ENCODE data around the gene HMX1.

Gene HMX1

GRCh38 chr4:8842614-8843013 is 29.0 kb downstream of the HMX1 start:
- DNase-seq (ENCODE audit: low read depth in 3 of 3) = no peak

- no peak for DNase-seq (ENCODE audit: low read depth in 3 of 3)
These were observed 29.9 kb downstream of the HMX1 start for GRCh38 chr4:8841678-8842268.

- no peak for DNase-seq (ENCODE audit: low read depth in 3 of 3)
These were observed 30.7 kb downstream of the HMX1 start for GRCh38 chr4:8840816-8841455.

DNA sequence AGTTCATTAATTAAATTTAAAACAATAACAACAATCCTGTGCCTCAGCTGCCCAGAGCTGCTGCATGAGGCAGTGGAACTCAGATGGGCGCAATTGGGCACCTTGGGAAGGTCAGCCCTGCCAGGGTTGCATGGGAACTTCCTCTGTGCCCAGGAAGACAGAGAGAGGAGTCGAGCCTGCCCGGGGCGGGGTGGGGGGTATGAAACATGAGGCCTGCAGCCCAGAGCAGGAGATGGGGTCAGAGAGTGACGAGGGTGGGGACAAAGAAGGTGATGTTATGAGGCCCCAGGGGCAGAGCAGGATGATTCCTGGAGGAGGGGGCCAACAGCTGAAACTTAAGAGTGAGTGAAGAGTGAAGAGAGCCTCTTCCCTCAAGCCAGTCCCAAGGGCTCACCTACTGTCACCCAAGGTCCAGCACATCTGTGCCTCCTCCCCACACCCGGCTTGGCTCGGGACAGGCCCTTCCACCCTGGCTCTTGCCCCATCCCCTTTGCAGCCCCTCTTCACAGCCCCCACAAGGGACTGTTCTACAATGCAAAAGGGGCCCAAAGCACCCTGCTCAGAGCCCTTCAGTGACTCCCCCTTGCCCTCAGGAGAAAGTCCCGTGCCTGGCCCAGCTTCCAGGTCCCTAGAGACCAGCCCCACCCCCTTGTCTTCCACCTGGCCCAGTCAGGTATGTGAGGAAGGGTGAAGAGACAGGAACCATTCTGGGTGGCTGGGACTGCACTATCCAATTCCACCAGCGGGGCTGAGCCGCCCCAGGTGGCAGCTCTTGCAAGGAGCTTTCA is 31.4 kb downstream of the HMX1 start:
- no peak for DNase-seq (ENCODE audit: low read depth in 3 of 3)

- DNase-seq (ENCODE audit: low read depth in 3 of 3) = no peak
These were observed 32.6 kb downstream of the HMX1 start for GRCh38 chr4:8838961-8839431.

DNA sequence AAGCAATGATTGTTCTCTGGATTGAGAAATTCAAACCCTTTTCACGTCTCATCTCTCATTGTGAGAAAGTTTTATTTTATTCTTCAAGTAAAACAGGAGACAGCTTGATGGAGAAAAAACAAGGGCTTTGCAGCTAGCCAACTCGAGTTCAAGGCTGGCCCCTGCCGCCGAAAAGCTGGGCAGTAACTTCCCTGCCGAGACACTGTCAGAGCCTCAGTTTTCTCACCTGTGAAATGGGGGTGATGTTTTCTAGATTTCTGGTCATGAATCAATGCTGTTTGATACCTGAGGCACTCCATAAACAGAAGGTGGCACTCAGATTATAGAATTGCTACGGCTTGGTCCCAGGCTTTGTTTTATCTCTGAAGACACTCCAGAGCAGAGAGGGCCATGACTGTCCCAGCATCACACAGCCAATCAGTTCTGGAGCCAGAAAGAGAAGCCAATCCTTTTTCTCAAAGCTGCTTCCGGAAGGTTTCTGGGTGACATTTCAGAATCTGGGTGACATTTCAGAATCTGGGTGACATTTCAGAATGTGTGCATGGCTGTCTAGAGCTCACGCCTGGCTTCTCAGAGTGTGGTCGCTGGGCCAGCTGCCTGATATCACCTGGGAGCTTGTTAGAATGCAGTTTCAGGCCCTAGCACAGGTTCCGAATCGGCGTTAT is 33.2 kb downstream of the HMX1 start:
- DNase-seq (ENCODE audit: low read depth in 3 of 3) = no peak

DNA sequence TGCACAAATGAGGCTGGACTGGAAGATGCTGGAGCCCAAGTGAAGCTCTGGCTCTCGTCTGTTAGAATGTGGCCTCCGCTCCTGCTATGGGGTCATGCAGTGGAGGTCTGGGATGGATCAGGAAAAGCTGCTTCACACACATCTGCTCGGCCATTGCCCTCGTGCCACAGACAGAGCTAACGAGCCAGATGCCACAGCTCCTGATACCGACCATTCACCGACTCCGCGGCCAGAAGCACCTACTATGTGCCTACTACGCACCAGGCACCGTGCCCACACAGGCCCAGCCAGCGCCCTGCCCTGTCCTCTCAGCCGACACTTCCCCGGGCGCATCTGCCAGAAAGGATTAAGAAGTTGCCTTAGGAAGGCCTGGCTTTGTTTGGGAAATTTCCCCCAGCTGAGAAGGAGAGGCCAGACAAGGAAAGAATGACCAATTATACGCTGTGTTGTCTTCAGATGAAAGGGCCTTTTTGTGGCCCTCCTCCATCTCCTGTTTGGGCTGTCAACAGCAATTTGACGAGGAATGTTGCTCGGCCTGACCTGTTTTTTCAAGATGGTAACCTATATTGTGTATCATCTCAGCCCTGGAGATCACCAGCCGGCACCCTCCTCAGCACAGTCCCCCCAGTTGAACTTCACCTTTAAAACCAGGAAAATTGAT is 34.3 kb downstream of the HMX1 start:
- no peak for DNase-seq (ENCODE audit: low read depth in 3 of 3)

DNA sequence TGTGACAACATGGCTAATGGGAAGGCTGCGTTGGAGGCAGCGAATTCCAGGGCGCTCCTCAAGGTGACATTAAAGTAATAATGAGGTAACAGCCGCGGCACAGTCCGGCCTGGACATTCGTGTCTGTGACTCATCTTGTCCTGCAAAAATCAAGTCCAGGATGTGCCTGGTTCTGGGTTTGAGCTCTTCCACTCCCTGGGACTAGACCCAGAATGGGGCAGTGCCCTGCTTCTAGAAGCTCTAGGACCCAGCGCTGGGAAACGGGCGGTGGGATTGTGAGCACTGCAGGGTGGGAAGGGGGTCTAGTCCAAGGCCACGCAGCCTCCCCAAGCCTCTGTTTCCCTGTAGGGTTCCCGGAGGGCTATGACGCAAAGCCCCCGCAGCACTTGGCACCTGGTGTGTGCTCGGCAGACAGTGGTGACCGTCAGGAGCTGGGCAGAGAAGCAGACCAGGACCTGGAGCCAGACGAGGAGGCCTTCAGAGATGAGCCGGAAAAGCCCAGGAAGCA is 34.9 kb downstream of the HMX1 start:
- no peak for DNase-seq (ENCODE audit: low read depth in 3 of 3)

GRCh38 chr4:8835521-8836365 is 35.9 kb downstream of the HMX1 start:
- no peak for DNase-seq (ENCODE audit: low read depth in 3 of 3)

DNA sequence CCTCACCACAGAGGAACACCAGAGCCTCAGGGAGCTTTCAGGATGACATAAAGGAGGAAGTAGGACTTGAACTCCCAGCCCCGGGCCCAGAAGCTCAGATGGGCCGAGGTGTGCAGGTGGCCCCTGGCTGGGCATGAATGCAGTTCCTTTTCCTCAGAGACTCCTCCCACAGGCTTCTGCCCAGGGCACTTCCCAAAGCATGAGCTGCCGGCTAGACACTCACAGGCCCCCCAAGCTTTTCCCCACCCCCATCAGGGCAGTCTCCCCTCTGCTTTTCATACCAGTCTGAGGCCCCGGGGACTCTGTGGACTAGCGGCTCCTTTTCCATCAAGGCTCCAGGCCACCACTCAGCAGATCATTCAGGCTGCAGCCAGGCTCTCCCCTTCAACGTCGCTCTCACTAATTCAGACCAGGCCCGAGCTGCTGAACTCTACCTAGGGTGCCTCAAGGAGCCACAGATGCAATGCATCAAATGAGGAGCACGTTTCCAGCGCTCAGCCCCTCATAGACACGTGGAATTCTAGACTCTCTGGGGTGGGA is 36.9 kb downstream of the HMX1 start:
- no peak for DNase-seq (ENCODE audit: low read depth in 3 of 3)

DNA sequence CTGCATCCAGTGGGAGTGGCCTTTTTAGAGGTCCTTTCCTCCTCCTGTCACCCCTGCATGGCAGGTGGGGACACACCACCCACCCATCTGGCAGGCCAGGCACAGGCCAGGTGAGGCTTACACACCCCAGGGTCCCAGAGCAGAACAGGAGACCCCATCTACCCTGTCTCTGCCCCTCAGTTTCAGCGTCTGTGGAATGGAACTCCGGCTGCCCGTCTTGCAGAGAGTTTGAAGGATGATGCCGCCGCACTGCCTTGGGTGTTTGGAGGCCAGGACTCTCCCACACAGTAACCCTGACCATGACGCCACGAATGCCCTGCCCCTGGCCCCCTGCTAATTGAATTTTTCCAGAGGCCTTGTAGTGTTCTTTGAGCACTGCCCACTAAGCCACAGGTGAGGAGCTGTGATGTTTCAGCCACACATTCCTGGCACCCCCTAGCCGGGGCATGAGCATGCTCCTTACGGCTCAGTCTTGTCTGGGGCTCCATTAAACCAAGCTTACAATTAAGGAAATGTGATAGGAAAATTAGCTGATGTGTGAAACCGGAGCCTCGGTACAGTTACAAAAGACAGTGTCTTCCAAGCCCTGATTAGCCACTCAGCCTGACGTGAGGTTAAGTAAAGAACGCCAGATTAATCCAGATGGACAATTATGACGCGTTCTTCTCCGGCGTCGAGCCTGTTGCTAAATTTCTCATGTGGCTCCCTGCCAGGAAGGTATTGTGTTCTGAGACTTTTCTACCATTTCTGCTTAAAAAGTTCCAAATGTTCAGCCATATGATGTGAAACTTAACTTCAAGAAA is 39.3 kb downstream of the HMX1 start:
- DNase-seq (ENCODE audit: low read depth in 3 of 3) = no peak

- DNase-seq (ENCODE audit: low read depth in 3 of 3) = no peak
These were observed 40.2 kb downstream of the HMX1 start for GRCh38 chr4:8831221-8832112.

DNA sequence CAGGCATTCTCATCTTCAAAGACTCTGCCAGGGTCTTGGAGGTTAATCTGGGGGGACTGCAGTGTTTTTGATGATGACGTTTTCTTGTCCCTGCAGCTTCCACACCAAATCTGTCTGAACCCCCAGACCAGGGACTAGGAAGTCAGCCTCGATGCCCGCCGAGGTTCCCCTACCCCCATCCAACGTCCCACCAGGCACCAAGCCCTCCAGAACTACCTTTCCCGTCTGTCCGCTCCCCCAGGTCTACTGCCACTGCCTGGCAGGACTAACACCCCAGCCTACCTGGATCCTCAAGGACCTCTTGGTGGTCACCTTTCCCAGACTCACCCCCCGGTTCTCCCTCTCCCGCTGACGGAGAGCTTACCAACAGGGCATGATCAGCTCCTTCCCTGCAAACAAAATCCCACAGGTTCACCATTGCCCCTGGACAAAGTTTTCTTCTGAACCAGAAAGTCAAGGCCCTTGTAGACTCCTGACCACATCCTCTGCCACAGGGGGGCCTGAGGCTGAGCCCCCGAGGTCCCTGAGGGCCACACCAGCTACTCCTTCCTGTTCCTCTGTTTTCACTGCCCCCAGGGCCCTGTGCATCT is 40.9 kb downstream of the HMX1 start:
- DNase-seq (ENCODE audit: low read depth in 3 of 3) = no peak

GRCh38 chr4:8830056-8830455 is 41.6 kb downstream of the HMX1 start:
- DNase-seq (ENCODE audit: low read depth in 3 of 3) = no peak

- no peak for DNase-seq (ENCODE audit: low read depth in 3 of 3)
These were observed 42.1 kb downstream of the HMX1 start for GRCh38 chr4:8829584-8829983.

DNA sequence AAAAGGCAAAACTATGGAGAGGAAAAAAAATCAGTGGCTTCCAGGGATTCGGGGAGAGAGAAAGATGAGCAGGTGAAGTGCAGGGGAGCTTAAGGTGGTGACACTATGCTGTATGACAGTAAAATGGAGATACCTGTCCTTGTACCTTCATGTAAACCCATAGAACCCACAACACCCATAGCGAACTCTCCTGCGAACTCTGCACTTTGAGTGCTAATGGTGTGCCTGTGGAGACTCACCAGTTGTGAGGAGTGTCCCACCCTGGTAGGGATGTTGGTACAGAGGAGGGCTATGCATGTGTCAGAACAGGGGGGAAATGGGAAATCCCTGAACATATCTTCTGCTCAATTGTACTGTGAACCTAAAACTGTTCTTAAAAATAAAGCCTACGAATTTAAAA is 42.8 kb downstream of the HMX1 start:
- DNase-seq (ENCODE audit: low read depth in 3 of 3) = no peak

DNA sequence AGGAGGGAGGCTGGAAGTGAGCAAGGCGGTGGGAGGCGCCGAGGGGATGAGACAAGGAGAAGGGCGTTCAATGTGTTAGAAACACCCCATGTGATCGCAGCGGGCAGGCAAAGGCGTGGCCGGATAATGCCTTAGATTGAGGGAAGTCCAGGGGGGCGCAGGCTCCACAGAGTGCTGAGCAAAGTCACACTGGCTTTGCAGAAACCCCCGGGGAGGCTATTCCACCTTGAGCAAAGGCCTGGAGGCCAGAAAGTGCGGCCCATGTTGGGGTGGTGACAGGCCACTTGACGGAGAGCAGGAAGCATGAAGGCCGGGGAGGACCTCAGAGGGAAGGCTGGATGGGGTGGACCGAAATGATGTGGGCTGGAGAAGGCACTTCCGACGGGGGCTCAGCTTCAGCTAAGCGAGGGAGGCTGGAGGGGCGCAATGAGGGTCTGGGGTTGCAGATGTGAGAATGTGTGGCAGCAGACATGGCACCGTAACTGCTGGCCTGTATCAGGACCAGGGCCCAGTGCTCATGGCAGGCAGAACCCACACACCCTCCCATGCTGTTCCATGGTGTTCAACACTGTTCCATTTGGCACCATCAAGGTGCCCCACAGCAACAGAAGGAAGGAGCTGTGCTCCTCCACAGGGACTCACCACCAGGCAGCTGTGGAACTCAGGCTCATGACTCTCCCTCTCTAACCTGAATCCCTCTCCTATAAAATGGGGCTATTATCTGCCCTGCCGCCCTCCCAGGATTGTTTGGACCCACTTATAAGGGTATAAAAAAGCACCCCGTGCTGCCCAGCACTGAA is 50.3 kb downstream of the HMX1 start:
- no peak for DNase-seq (ENCODE audit: low read depth in 3 of 3)
